Ecto neural progenitor cell (in vitro differentiated cells): Measurements from ENCODE around the gene RAPGEF5.
"Not testable (repeated sequence)": the region's sequence is repeated elsewhere in the genome, so short reads cannot be mapped to it uniquely, and the experiment has no call there.

Experiments used
- DNase-seq: peaks from one replicate; pipeline ENCODE4 v3.0.0-alpha.2; 2018; ENCODE audit warnings: low spot score

Gene RAPGEF5

DNA sequence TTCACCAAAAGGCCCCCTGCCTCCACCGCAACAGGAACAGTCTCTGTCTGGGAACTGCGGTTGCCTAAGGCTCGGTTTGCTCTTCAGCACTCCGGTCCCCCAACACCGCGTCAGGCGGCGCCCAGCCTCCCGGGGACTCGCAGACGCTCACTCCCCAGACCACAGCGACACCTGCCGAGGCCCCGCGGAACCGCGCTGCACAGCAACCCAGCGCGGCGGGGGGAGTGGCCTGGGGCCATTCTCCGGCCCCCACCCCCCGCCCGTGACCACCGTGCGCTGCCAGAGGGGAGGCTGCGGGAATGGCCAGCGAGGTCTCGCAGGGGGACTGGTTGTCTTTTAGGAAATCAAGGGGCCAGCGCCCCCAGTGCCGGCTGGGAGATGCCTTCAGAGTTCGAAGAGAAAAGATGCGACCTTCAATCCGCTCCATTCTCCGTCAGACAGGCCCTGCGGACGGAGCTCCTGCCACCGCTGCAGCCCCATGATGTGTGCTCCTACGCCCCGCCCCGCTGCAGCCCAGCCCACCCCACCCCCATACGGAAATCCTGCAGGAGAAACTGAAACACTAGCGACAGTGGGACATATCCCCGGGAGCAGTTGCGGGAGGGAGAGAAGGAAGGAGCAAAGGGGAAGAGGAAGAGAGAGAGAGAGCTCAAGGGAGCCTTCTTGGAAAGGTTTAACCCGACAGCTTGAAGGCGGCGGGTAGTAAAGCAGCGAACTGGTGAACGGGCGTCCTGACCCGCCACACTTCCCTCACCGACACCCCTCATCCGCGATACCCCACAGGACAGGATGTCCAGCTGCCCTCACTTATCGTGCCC, 273.9 kb downstream of the RAPGEF5 start:
- DNase-seq = peak; percentile 95

- DNase-seq = no peak
Observed at GRCh38 chr7:22082553-22082885, 274.4 kb downstream of the RAPGEF5 start.

DNA sequence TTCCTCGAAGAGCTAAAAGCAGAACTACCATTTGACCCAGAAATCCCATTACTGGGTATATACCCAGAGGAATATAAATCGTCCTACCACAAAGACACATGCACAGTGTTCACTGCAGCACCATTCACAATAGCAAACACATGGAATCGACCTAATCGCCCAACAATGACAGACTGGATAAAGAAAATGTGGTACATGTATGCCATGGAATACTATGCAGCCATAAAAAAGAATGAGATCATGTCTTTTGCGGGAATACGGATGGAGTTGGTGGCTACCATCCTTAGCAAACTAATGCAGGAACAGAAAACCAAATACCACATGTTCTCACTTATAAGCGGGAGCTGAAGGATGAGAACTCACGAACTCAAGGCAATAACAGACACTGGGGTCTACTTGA, 276.7 kb downstream of the RAPGEF5 start:
- not testable (repeated sequence) for DNase-seq

GRCh38 chr7:22078872-22079271, 278.1 kb downstream of the RAPGEF5 start:
- not testable (repeated sequence) for DNase-seq

GRCh38 chr7:22075561-22075960, 281.4 kb downstream of the RAPGEF5 start:
- no peak for DNase-seq

- no peak for DNase-seq
Observed at GRCh38 chr7:22074897-22075296, 282.1 kb downstream of the RAPGEF5 start.
